Neuronal stem cell (in vitro differentiated cells): ENCODE data around the gene SRP9.
"Not testable (repeated sequence)": the region's sequence is repeated elsewhere in the genome, so short reads cannot be mapped to it uniquely, and the experiment has no call there.

ENCODE experiments used
- DNase-seq: peaks from one replicate; pipeline ENCODE4 v3.0.0-alpha.2; 2013; ENCODE audit warnings: low spot score
- H2AFZ ChIP-seq: one replicate; pipeline ENCODE4 v1.6.1; 2013; ENCODE audit warnings: mild to moderate bottlenecking, low read length, inconsistent platforms
- H2AK5ac ChIP-seq: 2 replicates; pipeline ENCODE4 v1.6.1; 2013; ENCODE audit warnings: low read depth, mild to moderate bottlenecking, inconsistent platforms, low read length, moderate library complexity, mixed read lengths
- H2BK120ac ChIP-seq: 2 replicates; pipeline ENCODE4 v1.6.1; 2013; ENCODE audit warnings: low read depth, mild to moderate bottlenecking, inconsistent platforms, low read length, moderate library complexity, mixed read lengths
- H2BK12ac ChIP-seq: one replicate; pipeline ENCODE4 v1.6.1; 2013; ENCODE audit warnings: low read length, inconsistent platforms
- H2BK15ac ChIP-seq: 2 replicates; pipeline ENCODE4 v1.6.1; 2013; ENCODE audit warnings: mild to moderate bottlenecking, low read length, inconsistent platforms, mixed read lengths
- H2BK5ac ChIP-seq: one replicate; pipeline ENCODE4 v1.6.1; 2013; ENCODE audit warnings: inconsistent platforms, mild to moderate bottlenecking, low read length, moderate library complexity
- H3K14ac ChIP-seq: one replicate; pipeline ENCODE4 v1.6.1; 2013; ENCODE audit warnings: low read length, inconsistent platforms
- H3K18ac ChIP-seq: 2 replicates; pipeline ENCODE4 v1.6.1; 2013; ENCODE audit warnings: low read length, inconsistent platforms
- H3K23ac ChIP-seq: 2 replicates; pipeline ENCODE4 v1.6.1; 2013; ENCODE audit warnings: low read depth, mild to moderate bottlenecking, mixed read lengths, low read length, inconsistent platforms; ENCODE audit not compliant: poor library complexity
- H3K27ac ChIP-seq: replicated peaks from 3 replicates; pipeline ENCODE4 v1.5.1; 2013; ENCODE audit warnings: low read length, inconsistent platforms
- H3K27me3 ChIP-seq, 3 experiments: 2 replicates each; pipeline ENCODE4 v1.6.1; 2013; ENCODE audit warnings: low read length in 3 of 3, mild to moderate bottlenecking in 2 of 3, inconsistent platforms in 1 of 3, low read depth in 1 of 3, mixed read lengths in 1 of 3, moderate library complexity in 1 of 3; ENCODE audit not compliant: control insufficient read depth in 3 of 3, insufficient read depth in 3 of 3
- H3K36me3 ChIP-seq, 2 donors: replicated peaks in 1 of 2; 2 replicates each; pipeline ENCODE4 v1.6.1; 2013; ENCODE audit warnings: low read length in 2 of 2; ENCODE audit not compliant: control insufficient read depth in 2 of 2, insufficient read depth in 2 of 2
- H3K4ac ChIP-seq: 2 replicates; pipeline ENCODE4 v1.6.1; 2013; ENCODE audit warnings: inconsistent platforms, mild to moderate bottlenecking, low read length, moderate library complexity
- H3K4me1 ChIP-seq, 2 donors: 1 replicate in 1 of 2; 2 replicates in 1 of 2; pipeline ENCODE4 v1.6.1; 2013; ENCODE audit warnings: low read length in 2 of 2, low read depth in 1 of 2; ENCODE audit not compliant: control insufficient read depth in 2 of 2, insufficient read depth in 1 of 2
- H3K4me2 ChIP-seq: one replicate; pipeline ENCODE4 v1.6.1; 2013; ENCODE audit warnings: mild to moderate bottlenecking, low read length, inconsistent platforms; ENCODE audit not compliant: insufficient read depth, poor library complexity, severe bottlenecking
- H3K4me3 ChIP-seq, 2 donors: 2 replicates each; pipeline ENCODE4 v1.5.1; 2013; ENCODE audit warnings: low read length in 2 of 2, mild to moderate bottlenecking in 2 of 2, inconsistent platforms in 1 of 2, moderate library complexity in 1 of 2
- H3K79me1 ChIP-seq: one replicate; pipeline ENCODE4 v1.6.1; 2013; ENCODE audit warnings: low read depth, mild to moderate bottlenecking, inconsistent platforms, low read length, moderate library complexity
- H3K9ac ChIP-seq: one replicate; pipeline ENCODE4 v1.6.1; 2013; ENCODE audit warnings: mild to moderate bottlenecking, low read depth, low read length, inconsistent platforms; ENCODE audit not compliant: poor library complexity
- H3K9me3 ChIP-seq, 2 donors: replicated peaks in 1 of 2; 2 replicates each; pipeline versions ENCODE3 to v1.6.1; 2013; ENCODE audit warnings: low read length in 2 of 2, mild to moderate bottlenecking in 2 of 2, inconsistent platforms in 1 of 2, low read depth in 1 of 2, mixed read lengths in 1 of 2, moderate library complexity in 1 of 2; ENCODE audit not compliant: control insufficient read depth in 2 of 2, insufficient read depth in 1 of 2
- H4K8ac ChIP-seq: one replicate; pipeline ENCODE4 v1.6.1; 2013; ENCODE audit warnings: low read depth, mild to moderate bottlenecking, inconsistent platforms, low read length, moderate library complexity
- H4K91ac ChIP-seq: one replicate; pipeline ENCODE4 v1.6.1; 2013; ENCODE audit warnings: low read length, low read depth, mild to moderate bottlenecking, inconsistent platforms; ENCODE audit not compliant: poor library complexity
- WGBS, 2 donors: extraction: QIAGEN DNeasy Blood & Tissue Kit; methylation state at CpG; one replicate each; pipeline ENCODE4 v1.1.7; 2013; ENCODE audit warnings: missing lambda C conversion rate in 2 of 2, mixed read lengths in 1 of 2; ENCODE audit not compliant: insufficient read length in 2 of 2, insufficient replicate concordance in 1 of 2; ENCODE audit errors: extremely low coverage in 2 of 2; 5-methylcytosine and 5-hydroxymethylcytosine counted together

The SRP9 gene

DNA sequence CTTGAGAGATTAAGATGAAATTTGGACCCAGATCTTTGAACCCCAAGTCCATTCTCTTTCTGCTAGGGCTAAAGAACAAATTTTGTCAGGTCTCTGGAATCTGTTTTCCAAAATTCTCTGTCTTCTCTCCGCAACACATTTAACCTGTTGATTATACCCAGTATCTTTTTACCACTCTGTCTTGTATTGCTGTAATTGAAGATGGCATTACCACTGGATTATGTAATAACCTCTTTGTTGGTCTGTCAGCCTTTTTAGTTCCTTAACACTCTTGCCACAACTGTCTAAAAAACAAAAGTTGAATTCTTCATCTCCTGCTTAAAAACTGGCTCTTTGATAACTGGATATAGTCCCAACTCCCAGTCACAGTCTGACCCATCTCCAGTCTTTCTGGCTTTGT lies 3.0 kb downstream of the SRP9 start:
- Histone ChIP-seq H3K23ac (no peak overlapping the region), H2AK5ac (no peak overlapping the region), H2BK12ac (no peak overlapping the region), H4K8ac (no peak overlapping the region), H4K91ac (no peak overlapping the region), H3K4me3 (no peak overlapping the region), H2AFZ (no peak overlapping the region), H3K27ac (no peak overlapping the region), H3K9me3 (peaks cover 0 to 23% of the 10 kb centered on the region in 2 donors), H2BK15ac (no peak overlapping the region), H3K27me3 (no peaks in the 10 kb centered on the region), H2BK120ac (no peak overlapping the region), H3K4me1 (peaks cover 2 to 8% of the 10 kb centered on the region in 2 donors), H3K36me3 (peaks cover 7 to 67% of the 10 kb centered on the region in 2 donors), H3K4ac (no peak overlapping the region), H3K14ac (no peak overlapping the region), H2BK5ac (no peak overlapping the region), H3K18ac (no peak overlapping the region), H3K9ac (no peak overlapping the region), H3K4me2 (no peak overlapping the region), H3K79me1 (peaks cover 4% of the 10 kb centered on the region)
- no CpG with 5 or more reads among the region's 1 CpG for WGBS, 2 donors
- DNase-seq: no peak

- not testable (repeated sequence) for H2BK5ac ChIP-seq, H4K91ac ChIP-seq, H3K9ac ChIP-seq, H3K23ac ChIP-seq, H3K79me1 ChIP-seq, H3K18ac ChIP-seq, H3K4me2 ChIP-seq, H2BK120ac ChIP-seq, H3K4ac ChIP-seq, H3K4me1 ChIP-seq, H2BK12ac ChIP-seq, DNase-seq, H3K27me3 ChIP-seq, H3K14ac ChIP-seq, H3K4me3 ChIP-seq, H3K27ac ChIP-seq, H4K8ac ChIP-seq, H2AFZ ChIP-seq, H2AK5ac ChIP-seq, H2BK15ac ChIP-seq
- H3K36me3 ChIP-seq: peaks cover 28 to 95% of the 10 kb centered on the region in 2 donors
- whole genome bisulfite sequencing, 2 donors: no CpG with 5 or more reads among the region's 3 CpGs
- H3K9me3 ChIP-seq: peaks cover 12 to 64% of the 10 kb centered on the region in 2 donors
Observed at GRCh38 chr1:225789142-225789541, 11.5 kb downstream of the SRP9 start.

DNA sequence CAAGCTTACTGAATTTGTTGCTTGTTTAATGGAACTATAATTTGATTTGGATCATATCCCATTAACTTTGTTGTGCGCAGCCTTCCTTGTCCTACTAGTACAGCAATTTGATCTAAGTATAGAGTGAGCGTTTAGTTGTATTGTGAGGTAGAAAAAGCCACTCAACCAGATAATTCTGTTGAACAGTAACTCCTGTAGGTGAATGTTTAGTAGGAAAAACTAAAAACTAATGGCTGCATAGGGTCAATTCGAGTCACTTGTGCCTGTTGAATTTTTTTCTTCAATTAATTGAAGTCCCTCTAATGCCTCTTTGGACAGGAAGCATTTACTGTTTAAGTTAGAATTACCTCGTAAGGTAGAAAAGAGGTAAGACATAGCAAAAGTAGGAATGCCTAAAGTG lies 17.3 kb downstream of the SRP9 start:
- H3K14ac ChIP-seq: no peak overlapping the region
- no peak overlapping the region for H4K91ac ChIP-seq
- no peak overlapping the region for H3K18ac ChIP-seq
- H3K27me3 ChIP-seq: no peaks in the 10 kb centered on the region
- H4K8ac ChIP-seq: no peak overlapping the region
- H3K4ac ChIP-seq: no peak overlapping the region
- no CpG with 5 or more reads among the region's 4 CpGs for WGBS, 2 donors
- DNase-seq: no peak
- H3K4me2 ChIP-seq: no peak overlapping the region
- peaks cover 13 to 51% of the 10 kb centered on the region in 2 donors for H3K9me3 ChIP-seq
- H2AFZ ChIP-seq: no peak overlapping the region
- H3K9ac ChIP-seq: no peak overlapping the region
- no peak overlapping the region for H3K4me3 ChIP-seq
- H3K36me3 ChIP-seq: peaks cover 14 to 55% of the 10 kb centered on the region in 2 donors
- H3K23ac ChIP-seq: no peak overlapping the region
- no peaks in the 10 kb centered on the region for H3K4me1 ChIP-seq
- no peak overlapping the region for H2BK15ac ChIP-seq
- H2BK5ac ChIP-seq: no peak overlapping the region
- peaks cover 5% of the 10 kb centered on the region for H3K79me1 ChIP-seq
- H2BK12ac ChIP-seq: no peak overlapping the region
- H2BK120ac ChIP-seq: no peak overlapping the region
- H3K27ac ChIP-seq: no peak overlapping the region
- no peak overlapping the region for H2AK5ac ChIP-seq

- not testable (repeated sequence) for H2BK5ac ChIP-seq, H3K4ac ChIP-seq, H2BK120ac ChIP-seq, H4K91ac ChIP-seq, H2BK12ac ChIP-seq, H3K14ac ChIP-seq, H3K4me3 ChIP-seq, H3K4me2 ChIP-seq, H2AK5ac ChIP-seq, H3K18ac ChIP-seq, H3K9ac ChIP-seq, H3K23ac ChIP-seq, H2BK15ac ChIP-seq, H3K27me3 ChIP-seq, H3K4me1 ChIP-seq, H3K79me1 ChIP-seq, DNase-seq, H4K8ac ChIP-seq, H2AFZ ChIP-seq, H3K27ac ChIP-seq
- peaks cover 9 to 47% of the 10 kb centered on the region in 2 donors for H3K36me3 ChIP-seq
- H3K9me3 ChIP-seq: peaks cover 8 to 40% of the 10 kb centered on the region in 2 donors
- WGBS, 2 donors: no CpG with 5 or more reads among the region's 18 CpGs
Observed at GRCh38 chr1:225796097-225796496, 18.5 kb downstream of the SRP9 start.
